Stomach (tissue), 4 donors: ENCODE measurements around the gene MED8.

Source experiments
- CTCF ChIP-seq, 7 experiments: fragments of 450-650 bp in 4 of 7; fragments of 200-600 bp in 3 of 7; sonication (generic) in 3 of 7; IDR thresholded peaks; one replicate each; pipeline ENCODE4 v1.5.1; 2016 to 2019; ENCODE audit warnings: antibody characterized with exemption in 7 of 7, control low read depth in 2 of 7, mild to moderate bottlenecking in 1 of 7
- POLR2A ChIP-seq, 4 donors: fragments of 450-650 bp; IDR thresholded peaks; one replicate each; pipeline ENCODE4 v1.6.1; 2016; ENCODE audit warnings: antibody characterized with exemption in 4 of 4, control low read depth in 2 of 4, mild to moderate bottlenecking in 1 of 4, moderate library complexity in 1 of 4

DNA sequence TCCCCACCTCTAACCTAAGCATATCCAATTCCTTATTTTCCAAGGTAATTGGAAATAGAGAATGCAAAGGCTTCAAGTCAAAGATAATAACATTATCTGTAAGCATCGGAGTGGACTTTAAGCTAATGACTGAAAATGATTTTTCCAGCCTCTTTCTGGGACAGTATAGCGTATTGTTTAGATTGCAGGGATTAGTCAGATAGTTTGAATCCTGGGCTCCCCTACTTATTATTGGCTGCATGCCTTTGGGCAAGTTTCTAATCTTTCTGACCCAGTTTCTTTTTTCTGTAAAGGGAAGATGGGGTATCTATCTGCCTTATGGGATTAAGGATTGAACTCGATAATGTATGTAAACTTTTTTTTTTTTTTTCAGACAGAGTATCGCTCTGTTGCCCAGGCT is 32.3 kb downstream of the MED8 start:
- TF ChIP-seq CTCF (IDR thresholded peaks at IDR 0.05) (no peak), POLR2A (IDR thresholded peaks at IDR 0.05) (no peak)
